HEK293 (cell line): ENCODE results near the gene SULT2B1.

Source experiments
- CTCF ChIA-PET: fragments of 350-600 bp; formaldehyde crosslinking; extraction: SDS; loops from one replicate; lab custom pipeline; 2021; ENCODE audit warnings: antibody characterized with exemption; lab: Yijun Ruan, JAX
- POLR2A ChIA-PET: fragments of 300-600 bp; formaldehyde crosslinking; extraction: SDS; loops from one replicate; lab custom pipeline; 2020; ENCODE audit warnings: antibody characterized with exemption, inconsistent platforms; lab: Yijun Ruan, JAX
- H3K27ac ChIP-seq: fragments of 200-500 bp; sonication (Bioruptor generic); 2 replicates; pipeline ENCODE4 v1.5.1; 2014; ENCODE audit warnings: low read depth, low read length, control low read depth, inconsistent platforms; ENCODE audit errors: extremely low read depth
- H3K36me3 ChIP-seq, 2 experiments: fragments of 200-500 bp in 1 of 2; sonication (Bioruptor generic) in 1 of 2; 1 replicate in 1 of 2; 2 replicates in 1 of 2; pipeline ENCODE4 v1.5.1; 2014 to 2017; ENCODE audit warnings: inconsistent platforms in 2 of 2, low read length in 2 of 2; ENCODE audit not compliant: control insufficient read depth in 2 of 2, insufficient read depth in 1 of 2
- H3K4me1 ChIP-seq: fragments of 200-500 bp; sonication (Bioruptor generic); 2 replicates; pipeline ENCODE4 v1.5.1; 2014; ENCODE audit warnings: mild to moderate bottlenecking, low read length, inconsistent platforms; ENCODE audit not compliant: control insufficient read depth, insufficient read depth
- H3K4me3 ChIP-seq: 2 replicates; pipeline ENCODE4 v1.5.1; 2011; ENCODE audit warnings: low read depth, mild to moderate bottlenecking, control low read depth, low read length, moderate library complexity
- H3K9me3 ChIP-seq: fragments of 200-500 bp; sonication (Bioruptor generic); 2 replicates; pipeline ENCODE4 v1.5.1; 2014; ENCODE audit warnings: low read depth, low read length, inconsistent platforms; ENCODE audit not compliant: control insufficient read depth, insufficient read depth
- CTCF ChIP-seq: fragments of 450-650 bp; formaldehyde crosslinking; IDR thresholded peaks from 2 replicates; pipeline ENCODE4 v1.5.1; 2016; ENCODE audit warnings: missing biosample characterization, missing genetic modification characterization
- KLF17 ChIP-seq: fragments of 450-650 bp; formaldehyde crosslinking; IDR thresholded peaks from 2 replicates; pipeline ENCODE4 v1.5.1; 2016; ENCODE audit warnings: missing biosample characterization, missing genetic modification characterization
- MEIS1 ChIP-seq: sonication (generic); formaldehyde crosslinking; IDR thresholded peaks from 2 replicates; pipeline ENCODE4 v1.8.1; 2022; ENCODE audit warnings: missing genetic modification reagents, mild to moderate bottlenecking, borderline replicate concordance
- PRDM2 ChIP-seq: fragments of 450-650 bp; formaldehyde crosslinking; IDR thresholded peaks from 2 replicates; pipeline ENCODE4 v1.5.1; 2016; ENCODE audit warnings: missing biosample characterization, missing genetic modification characterization, borderline replicate concordance
- ZNF26 ChIP-seq: fragments of 450-650 bp; formaldehyde crosslinking; IDR thresholded peaks from 2 replicates; pipeline ENCODE4 v1.5.1; 2016; ENCODE audit warnings: missing biosample characterization, missing genetic modification characterization
- ZNF350 ChIP-seq: fragments of 450-650 bp; formaldehyde crosslinking; IDR thresholded peaks from 2 replicates; pipeline ENCODE4 v1.5.0; 2017; ENCODE audit warnings: missing biosample characterization, mild to moderate bottlenecking, missing genetic modification characterization
- ZNF398 ChIP-seq: fragments of 450-650 bp; formaldehyde crosslinking; IDR thresholded peaks from 2 replicates; pipeline ENCODE4 v1.5.1; 2017; ENCODE audit warnings: missing biosample characterization, missing genetic modification characterization
- ZNF426 ChIP-seq: fragments of 450-650 bp; formaldehyde crosslinking; IDR thresholded peaks from 2 replicates; pipeline ENCODE4 v1.5.1; 2017; ENCODE audit warnings: missing biosample characterization, missing genetic modification characterization, mild to moderate bottlenecking, inconsistent platforms, moderate library complexity
- ZNF704 ChIP-seq: fragments of 450-650 bp; formaldehyde crosslinking; IDR thresholded peaks from 2 replicates; pipeline ENCODE4 v1.5.1; 2016; ENCODE audit warnings: missing biosample characterization, missing genetic modification characterization
- ZNF785 ChIP-seq: fragments of 450-650 bp; formaldehyde crosslinking; IDR thresholded peaks from 2 replicates; pipeline ENCODE4 v1.5.1; 2016; ENCODE audit warnings: missing biosample characterization, missing genetic modification characterization
- ZSCAN18 ChIP-seq: fragments of 450-650 bp; formaldehyde crosslinking; IDR thresholded peaks from 2 replicates; pipeline ENCODE4 v1.5.1; 2016; ENCODE audit warnings: missing biosample characterization, missing genetic modification characterization

Gene SULT2B1

GRCh38 chr19:48588670-48589401 is 36.9 kb downstream of the SULT2B1 start (continued):
- TF ChIP-seq KLF17 (tag by site-specific recombination) (peak; percentile 93), MEIS1 (CRISPR knock-in tag) (no peak), ZNF350 (tag by site-specific recombination) (no peak), PRDM2 (tag by site-specific recombination) (no peak), ZNF785 (tag by site-specific recombination) (no peak; the same call in 1 of the 2 replicates), ZSCAN18 (tag by site-specific recombination) (no peak), ZNF426 (tag by site-specific recombination) (no peak), ZNF704 (tag by site-specific recombination) (no peak), ZNF398 (tag by site-specific recombination) (peak; percentile 44)

GRCh38 chr19:48591021-48591420 is 39.0 kb downstream of the SULT2B1 start:
- ChIA-PET POLR2A (no interaction called here), CTCF (interaction anchor here (0.6 to 12.4 kb wide), 5 partner anchors 16 to 252 kb away, joined by 3 to 272 read pairs (median 51); partner anchors contain the start of gene SPACA4)
- Histone ChIP-seq H3K4me1 (no peaks in the 10 kb centered on the region), H3K4me3 (no peak overlapping the region), H3K36me3 (no peaks in the 10 kb centered on the region), H3K9me3 (no peaks in the 10 kb centered on the region), H3K27ac (no peak overlapping the region)
- TF ChIP-seq ZNF26 (tag by site-specific recombination) (no peak), CTCF (peak; percentile 51; the same call in 1 of the 2 replicates)
